ENCODE results near the gene ARL4C. TPM values are rescaled to one million over a fixed set of nuclear protein-coding genes. Genes with fewer than 3 reads are reported as not detected.
A peak's percentile ranks its signal among the peaks of the same experiment; 100 is the strongest.

The ARL4C gene, protein sequence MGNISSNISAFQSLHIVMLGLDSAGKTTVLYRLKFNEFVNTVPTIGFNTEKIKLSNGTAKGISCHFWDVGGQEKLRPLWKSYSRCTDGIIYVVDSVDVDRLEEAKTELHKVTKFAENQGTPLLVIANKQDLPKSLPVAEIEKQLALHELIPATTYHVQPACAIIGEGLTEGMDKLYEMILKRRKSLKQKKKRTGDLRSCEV
- 18.8 TPM for total RNA-seq

- H3K27me3 ChIP-seq, result no peaks in the 10 kb centered on the region
- H3K36me3 ChIP-seq, result no peaks in the 10 kb centered on the region
- DNase-seq (ENCODE audit: low spot score in 2 of 2), result peak in 1 of 2 donors; percentile 76
- peaks cover 8 to 9% of the 10 kb centered on the region in 2 donors for H3K4me1 ChIP-seq
- TF ChIP-seq, protein P1, sequence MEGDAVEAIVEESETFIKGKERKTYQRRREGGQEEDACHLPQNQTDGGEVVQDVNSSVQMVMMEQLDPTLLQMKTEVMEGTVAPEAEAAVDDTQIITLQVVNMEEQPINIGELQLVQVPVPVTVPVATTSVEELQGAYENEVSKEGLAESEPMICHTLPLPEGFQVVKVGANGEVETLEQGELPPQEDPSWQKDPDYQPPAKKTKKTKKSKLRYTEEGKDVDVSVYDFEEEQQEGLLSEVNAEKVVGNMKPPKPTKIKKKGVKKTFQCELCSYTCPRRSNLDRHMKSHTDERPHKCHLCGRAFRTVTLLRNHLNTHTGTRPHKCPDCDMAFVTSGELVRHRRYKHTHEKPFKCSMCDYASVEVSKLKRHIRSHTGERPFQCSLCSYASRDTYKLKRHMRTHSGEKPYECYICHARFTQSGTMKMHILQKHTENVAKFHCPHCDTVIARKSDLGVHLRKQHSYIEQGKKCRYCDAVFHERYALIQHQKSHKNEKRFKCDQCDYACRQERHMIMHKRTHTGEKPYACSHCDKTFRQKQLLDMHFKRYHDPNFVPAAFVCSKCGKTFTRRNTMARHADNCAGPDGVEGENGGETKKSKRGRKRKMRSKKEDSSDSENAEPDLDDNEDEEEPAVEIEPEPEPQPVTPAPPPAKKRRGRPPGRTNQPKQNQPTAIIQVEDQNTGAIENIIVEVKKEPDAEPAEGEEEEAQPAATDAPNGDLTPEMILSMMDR (IDR thresholded peaks at IDR 0.05), result no peak
- peak within 1 kb of the TSS; percentile 77 to 89 for H3K27ac ChIP-seq
- intact Hi-C loops (cut with DNase I), result no loop called here
- H3K9me3 ChIP-seq, result no peaks in the 10 kb centered on the region
- peak within 1 kb of the TSS; percentile 73 to 95 for H3K4me3 ChIP-seq
Measured at GRCh38 chr2:234496835-234497593, at the start of gene ARL4C. TSS of gene ARL4C (minus strand) at chr2:234497081. CDS start at chr2:234496586, 495 bp downstream.

DNA sequence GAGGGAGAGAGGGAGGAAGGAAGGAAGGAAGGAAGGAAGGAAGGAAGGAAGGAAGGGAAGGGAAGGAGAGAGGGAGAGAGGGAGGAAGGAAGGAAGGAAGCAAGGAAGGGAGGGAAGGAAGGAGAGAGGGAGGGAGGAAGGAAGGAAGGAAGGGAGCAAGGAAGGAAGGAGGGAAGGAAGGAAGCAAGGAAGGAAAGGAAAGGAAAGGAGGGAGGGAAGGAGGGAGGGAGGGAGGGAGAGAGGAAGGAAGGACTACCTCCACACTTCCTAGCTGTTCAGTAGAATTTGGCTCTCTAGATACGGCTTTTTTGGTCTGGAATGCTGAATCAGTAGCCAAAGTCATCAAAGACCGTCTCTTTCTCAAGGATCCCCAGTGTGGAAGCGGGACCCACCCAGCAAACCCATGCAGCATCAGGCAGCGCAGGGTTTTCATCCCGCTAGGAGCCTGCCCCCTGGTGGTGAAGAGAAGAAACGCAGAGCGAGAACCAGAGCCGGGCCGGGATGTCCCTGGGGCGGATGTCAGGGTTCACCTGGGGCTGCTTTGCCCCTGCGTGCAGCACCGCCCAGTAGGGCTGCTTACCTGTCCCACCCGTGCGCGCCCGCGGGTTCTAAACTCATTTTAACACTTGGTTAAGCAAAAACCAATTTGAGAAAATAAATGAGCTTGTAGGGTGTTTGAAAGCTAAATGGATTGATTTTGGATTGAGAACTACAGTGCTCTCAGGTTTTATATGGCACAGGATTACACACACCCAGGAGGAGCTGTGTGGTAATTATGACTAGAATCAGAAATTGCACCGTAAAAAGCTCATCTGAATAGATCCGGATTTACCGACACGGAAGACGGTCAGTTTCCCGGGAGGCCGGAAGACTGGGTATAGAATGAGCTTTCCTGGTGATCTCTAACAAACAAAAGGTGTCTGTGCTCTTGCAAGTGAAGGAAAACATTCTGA lies 48.1 kb upstream of the ARL4C start:
- peak in 1 of 2 donors; percentile 66 for DNase-seq (ENCODE audit: low spot score in 2 of 2)
- intact Hi-C loops (cut with DNase I), result loop anchor here (10.0 kb wide), 1 partner anchor 1200 kb away; no protein-coding TSS in a partner anchor
- Histone ChIP-seq H3K4me3 (no peak overlapping the region), H3K9me3 (no peaks in the 10 kb centered on the region), H3K27me3 (no peaks in the 10 kb centered on the region), H3K4me1 (peaks cover 0 to 2% of the 10 kb centered on the region in 2 donors), H3K27ac (no peak overlapping the region), H3K36me3 (no peaks in the 10 kb centered on the region)
- TF ChIP-seq, protein P1 (IDR thresholded peaks at IDR 0.05), result peak; percentile 60 to 87 (median 86)

DNA sequence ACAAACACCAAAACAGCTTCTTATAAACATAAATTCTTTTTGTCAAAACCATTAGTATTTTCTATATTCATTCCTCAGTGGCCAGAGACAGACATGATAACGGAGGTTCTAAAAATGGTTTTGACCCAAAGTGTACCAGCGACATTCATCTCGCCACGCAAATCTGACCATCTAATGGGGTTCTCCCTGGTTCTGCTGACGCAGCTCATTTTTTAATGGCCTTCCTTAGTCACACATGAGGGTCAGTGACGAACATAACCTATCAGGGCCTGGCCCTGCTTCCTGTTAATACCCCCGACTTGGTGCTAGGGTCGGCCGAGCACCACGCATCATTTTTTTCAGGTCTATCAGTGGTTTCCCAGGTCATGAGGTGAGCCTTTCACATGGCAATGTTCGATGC lies 45.9 kb upstream of the ARL4C start:
- no peaks in the 10 kb centered on the region for H3K36me3 ChIP-seq
- intact Hi-C loops (cut with DNase I), result loop anchor here (10.0 kb wide), 1 partner anchor 1202 kb away; no protein-coding TSS in a partner anchor

GRCh38 chr2:234537929-234538328 lies 41.0 kb upstream of the ARL4C start:
- H3K27me3 ChIP-seq, result no peaks in the 10 kb centered on the region
- no peak for DNase-seq (ENCODE audit: low spot score in 2 of 2)
- H3K4me1 ChIP-seq, result no peaks in the 10 kb centered on the region
- TF ChIP-seq, protein P1 (IDR thresholded peaks at IDR 0.05), result no peak
- no peak overlapping the region for H3K4me3 ChIP-seq
- H3K27ac ChIP-seq, result no peak overlapping the region
- H3K36me3 ChIP-seq, result no peaks in the 10 kb centered on the region
- intact Hi-C loops (cut with DNase I), result no loop called here
- H3K9me3 ChIP-seq, result no peaks in the 10 kb centered on the region

More for the DNA sequence above, 45.9 kb upstream of the ARL4C start:
- H3K27ac ChIP-seq, result no peak overlapping the region
- no peaks in the 10 kb centered on the region for H3K27me3 ChIP-seq
- H3K9me3 ChIP-seq, result no peaks in the 10 kb centered on the region
- TF ChIP-seq, protein P1 (IDR thresholded peaks at IDR 0.05), result no peak
- no peak for DNase-seq (ENCODE audit: low spot score in 2 of 2)
- H3K4me3 ChIP-seq, result no peak overlapping the region
- peaks cover 0 to 2% of the 10 kb centered on the region in 2 donors for H3K4me1 ChIP-seq

DNA sequence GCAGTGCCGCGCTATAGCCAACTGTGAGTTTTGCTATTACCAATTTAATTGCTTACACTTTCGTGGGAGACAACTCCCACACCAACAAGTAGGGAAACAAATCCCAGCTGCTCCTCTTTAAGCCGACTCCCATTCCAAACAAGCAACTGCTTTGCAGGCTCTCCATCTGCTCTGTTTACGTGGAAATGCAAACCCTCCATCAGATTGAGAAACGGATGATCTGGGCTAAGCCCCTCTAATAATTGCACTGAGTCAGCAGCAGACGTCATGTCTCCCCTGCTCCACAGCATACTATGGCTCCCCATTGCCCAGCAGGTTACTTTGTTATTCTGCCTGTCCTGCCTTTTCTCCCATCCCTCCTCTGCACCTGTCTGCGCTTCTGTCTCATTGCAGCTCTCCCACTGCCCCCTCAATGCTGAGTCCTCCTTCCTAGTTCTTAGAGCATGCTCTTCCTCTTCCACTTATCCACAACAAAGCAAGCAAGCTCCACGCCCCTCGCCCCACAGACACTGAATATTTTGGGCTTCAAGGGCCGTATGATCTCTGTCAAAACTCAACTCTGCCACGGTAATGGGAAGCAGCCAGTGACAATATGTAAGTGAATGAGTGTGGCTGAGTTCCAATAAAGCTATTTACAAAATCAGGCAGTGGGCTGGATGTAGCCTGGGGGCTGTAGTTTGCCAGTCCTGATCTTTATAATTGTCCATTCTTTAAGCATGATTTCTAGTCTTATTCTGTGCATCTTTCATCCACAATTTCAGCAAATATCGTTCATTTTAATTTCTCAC lies 39.5 kb upstream of the ARL4C start:
- DNase-seq (ENCODE audit: low spot score in 2 of 2), result no peak
- H3K4me3 ChIP-seq, result no peak overlapping the region

More for the DNA sequence above, 39.5 kb upstream of the ARL4C start:
- Histone ChIP-seq H3K27ac (no peak overlapping the region), H3K4me1 (no peaks in the 10 kb centered on the region), H3K27me3 (no peaks in the 10 kb centered on the region), H3K9me3 (no peaks in the 10 kb centered on the region), H3K36me3 (no peaks in the 10 kb centered on the region)
- intact Hi-C loops (cut with DNase I), result no loop called here
- TF ChIP-seq, protein P1 (IDR thresholded peaks at IDR 0.05), result no peak
